T1000 (cell line): ENCODE data around the gene RXRA.

ENCODE experiments used
- DNase-seq: peaks from one replicate; lab custom pipeline; 2025; ENCODE audit warnings: mixed read lengths; lab: John Stamatoyannopoulos, UW

RXRA gene

DNA sequence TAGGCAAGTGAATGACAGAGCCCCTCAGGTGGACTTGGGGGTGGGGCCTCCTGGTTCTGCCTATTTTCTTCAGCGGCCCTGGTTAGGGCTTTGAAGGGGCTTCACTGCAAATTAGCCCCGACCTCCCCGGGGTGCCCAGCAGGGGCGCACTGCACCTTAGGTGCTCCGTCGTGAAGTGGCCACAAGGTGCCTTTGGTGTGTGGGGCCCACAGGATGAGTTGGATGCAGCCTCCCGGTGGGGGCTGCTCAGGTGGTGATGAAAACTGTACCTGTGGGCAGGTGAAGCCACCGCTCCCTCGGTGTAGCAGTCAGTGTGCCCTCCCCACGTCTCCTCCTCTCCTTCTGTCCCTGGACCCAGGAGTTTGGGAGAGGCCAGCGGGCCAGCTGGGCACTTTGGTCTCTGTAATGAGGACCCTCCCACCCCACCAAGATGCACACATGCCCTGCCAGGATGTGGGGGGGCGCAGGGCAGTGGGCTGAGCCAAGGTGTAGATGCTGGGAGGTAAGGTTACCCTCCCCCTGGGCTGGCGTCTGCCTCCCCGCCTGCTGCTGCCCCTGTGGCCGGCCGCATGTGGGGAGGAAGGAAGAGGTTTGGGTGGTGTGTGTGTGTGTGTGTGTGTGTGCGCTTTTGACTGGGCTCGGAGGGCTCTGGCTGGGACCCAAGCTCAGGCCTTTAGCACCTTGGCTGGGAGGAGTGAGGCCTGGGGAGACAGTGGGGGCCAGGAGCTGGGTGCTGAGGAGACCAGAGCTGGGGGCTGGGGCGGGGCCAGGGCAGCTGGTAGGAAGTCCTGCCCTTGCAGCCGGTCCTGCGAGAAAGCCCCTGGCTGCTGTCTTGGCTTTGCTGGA, 55.6 kb downstream of the RXRA start:
- DNase-seq = no peak

DNA sequence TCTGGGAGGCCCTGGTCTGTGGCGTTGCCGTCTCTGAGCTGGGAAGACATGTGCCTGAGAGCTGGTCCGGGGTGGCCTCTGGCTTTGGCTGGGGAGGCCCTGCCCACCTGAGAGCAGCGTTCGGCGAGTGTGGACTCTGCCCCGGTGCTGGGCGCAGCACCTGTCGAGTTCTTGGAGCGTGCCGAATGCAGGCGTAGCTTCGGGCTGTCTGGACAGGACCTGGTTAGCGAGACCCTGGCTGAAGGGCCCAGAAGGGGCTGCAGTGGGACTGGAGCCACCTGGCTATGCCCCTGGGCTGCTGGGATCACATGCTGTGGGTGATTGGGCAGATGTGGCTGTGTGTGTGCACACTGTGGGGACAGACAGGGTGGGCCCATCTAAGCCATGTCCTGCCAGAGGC, 56.5 kb downstream of the RXRA start:
- DNase-seq = no peak

DNA sequence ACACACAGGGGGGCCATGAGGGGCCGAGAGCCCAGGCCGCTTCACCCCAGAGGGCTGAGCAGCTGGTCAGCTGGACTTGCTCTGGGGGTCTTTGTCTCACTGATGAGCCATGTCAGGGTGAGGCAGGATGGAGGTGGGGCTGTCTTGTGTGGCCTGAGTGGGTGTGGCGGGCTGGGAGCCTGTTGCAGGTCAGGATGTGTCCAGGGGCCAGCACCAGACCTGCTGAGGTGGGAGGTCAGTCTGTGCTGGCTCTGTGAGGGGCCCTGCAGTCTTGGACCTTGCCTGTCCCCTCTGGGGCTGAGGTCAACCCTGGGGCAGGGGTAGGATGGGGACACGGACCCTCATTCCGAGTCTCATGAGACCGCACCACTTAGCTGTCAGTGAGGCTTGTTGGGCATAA, 56.9 kb downstream of the RXRA start:
- no peak for DNase-seq

DNA sequence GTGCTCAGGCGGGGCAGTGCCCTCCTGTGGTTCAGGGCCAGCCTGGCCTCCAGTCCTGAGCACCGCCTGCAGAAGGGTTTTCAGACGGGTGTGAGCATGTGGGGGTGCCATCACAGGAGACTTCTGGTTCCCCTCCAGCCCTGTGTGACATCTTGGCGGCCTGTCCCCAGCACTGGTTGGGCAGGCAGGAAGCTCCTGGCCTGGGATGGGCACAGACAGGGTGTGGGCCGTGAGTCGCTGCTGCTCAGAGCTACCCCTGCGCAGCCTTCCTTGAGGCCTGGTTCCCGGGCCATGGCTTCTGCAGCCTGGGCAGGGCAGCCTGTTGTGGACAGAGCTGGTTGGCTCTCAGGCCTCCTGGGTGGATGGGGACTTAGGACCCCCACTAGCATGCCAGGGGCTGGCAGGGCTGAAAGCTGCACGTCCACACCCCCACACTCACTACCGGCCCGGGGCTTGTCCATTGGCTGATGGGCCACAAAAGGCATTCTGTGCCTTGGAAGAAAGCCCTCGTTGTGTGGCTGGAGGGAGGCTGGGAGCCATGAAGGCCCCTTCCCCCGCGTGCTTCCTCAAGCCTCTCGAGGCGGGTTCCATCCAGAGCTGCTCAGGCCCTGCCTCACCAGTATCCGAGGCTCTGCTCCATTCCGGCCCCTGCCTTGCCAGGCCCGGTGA, 58.7 kb downstream of the RXRA start:
- no peak for DNase-seq

DNA sequence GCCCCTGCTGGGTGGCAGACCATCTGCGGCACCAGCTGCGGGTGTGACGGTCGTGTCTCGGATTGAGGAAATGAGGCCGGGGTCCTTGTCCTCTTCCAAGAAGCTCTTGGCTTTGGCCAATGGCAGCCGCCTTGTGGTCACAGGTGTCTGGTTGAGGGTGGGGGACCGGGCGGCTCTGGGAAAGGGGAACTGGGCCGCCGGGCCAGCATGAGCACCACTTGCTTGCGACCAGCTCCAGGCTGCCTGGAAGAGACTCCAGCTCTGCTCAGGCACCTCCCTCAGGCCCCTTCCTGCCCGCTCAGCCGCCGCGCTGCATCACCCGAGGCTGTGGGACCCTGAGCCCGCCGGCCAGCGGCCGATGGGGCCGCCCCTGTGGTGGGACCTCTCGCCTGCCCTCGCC, 59.7 kb downstream of the RXRA start:
- DNase-seq = no peak

DNA sequence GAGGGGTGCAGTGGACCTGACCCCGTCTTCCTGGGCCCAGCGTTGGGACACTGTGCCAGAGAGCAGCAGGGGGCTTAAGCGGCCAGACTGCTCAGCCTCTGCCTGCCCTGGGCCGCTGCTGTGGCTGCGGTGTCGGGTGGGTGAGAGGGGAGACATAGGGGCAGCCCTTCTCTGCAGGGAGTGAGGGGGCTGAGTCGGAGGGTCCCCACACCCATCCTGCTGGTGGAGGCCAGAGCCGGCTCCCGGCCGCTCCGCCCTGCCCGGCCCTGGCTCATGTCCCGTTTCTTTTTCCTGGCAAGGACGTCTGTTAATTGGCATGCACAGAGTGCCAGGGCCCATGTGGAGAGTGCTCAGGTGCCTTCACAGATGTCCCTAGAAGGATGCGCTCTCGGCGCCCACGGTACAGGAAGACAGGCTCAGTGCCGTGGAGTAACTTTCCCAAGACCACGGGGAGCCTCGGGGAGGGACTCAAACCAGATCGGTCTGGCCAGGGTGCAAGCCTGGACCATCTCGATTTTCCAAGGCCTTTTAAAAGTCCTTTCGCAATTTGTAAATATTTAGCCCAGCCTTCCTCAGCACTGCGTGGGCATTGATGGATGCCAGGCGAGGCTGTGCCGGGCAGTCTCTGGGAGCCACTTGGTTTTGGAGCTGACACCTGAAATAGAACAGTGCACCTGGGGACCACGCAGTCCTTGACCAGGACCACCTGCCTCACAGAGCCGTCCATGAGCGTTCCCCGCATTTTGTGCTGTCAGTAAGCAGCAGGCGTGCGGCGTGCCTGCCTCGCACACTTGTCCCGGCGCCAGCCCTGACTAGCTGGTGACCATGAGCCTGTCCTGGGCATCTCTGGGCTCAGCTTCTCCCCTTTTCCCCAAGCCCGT, 60.9 kb downstream of the RXRA start:
- DNase-seq = no peak

DNA sequence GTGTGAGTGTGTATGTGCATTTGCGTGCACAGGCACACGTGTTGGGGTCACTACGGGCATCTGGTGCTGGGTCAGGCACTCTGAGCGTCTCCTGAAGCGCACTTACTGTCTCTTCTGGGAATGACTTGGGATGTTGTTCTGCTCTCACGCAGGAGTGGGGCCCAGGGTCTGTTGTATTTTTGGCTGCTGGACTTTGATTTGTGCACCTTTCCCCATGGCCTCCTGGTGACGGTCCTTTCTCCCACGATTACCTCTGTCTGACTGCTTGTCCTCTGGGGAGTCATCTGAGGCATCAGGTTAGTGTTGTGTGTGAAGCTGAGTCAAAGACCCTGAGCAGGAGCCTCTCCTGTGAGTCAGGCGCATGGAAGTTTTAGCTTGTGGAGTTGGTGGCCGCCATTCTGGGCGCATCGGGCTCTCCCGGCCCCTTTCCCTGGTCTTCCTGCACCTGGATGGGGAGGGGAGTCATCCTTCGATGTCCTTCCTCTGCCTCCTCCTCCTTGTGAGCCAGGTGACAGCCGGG, 62.1 kb downstream of the RXRA start:
- DNase-seq = no peak

DNA sequence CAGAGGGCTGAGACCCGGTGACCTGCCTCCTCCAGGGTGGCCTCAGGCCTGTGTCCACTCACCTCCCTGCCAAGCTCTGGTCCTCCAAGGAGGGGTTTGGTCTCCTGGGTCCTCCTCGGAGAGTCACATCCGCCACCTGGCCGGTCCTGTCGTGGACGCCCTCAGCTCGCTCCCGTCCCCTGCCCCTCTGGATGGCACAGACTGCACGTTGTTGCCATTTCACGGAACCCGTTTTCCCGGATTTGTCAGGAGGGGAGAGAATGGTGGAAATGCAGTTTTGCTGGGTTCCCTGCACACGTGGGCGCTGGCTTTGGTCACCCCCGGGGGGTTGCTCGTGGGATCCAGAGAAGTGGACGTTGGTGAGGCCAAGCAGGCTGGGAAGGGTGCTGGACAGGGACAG, 62.7 kb downstream of the RXRA start:
- DNase-seq = no peak

DNA sequence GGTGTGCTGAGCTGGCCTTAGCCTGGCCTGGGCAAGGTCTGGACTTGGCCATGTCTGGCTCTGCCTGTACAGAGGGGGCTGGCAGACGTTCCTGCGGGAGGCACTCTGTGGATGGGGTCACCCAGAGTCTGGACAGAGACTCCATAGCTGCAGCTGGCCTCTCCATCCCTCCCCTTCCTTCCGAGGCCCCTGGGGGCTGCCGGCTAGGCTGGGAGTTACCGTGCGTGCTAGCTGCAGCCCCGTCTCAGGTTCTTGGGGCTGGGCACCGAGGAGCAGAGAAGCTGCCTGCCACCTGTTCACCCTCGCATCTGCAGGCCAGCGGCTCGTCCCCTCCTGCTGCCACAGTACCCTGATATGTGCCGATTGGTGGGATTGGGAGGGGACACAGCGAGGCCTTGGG, 63.4 kb downstream of the RXRA start:
- DNase-seq = no peak

DNA sequence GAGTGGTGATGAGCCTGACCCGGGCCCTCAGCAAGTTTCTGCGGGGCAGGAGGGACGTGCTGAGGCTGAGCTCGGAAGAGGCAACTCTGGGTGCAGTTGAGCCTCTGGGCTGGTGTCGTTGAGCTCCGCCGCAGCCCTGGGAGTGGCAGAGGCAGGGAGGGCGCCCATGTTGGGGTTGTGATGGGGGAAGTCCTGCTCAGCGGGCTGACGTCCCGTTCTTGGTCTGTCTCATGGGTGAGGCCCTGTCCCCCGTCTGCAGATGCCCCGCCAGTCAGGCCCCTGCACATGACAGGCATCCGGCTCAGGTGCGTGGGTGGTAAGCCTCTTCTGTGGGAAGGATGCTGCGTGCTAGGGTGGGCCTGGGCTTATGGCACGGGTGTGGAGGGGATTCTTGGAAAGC, 64.3 kb downstream of the RXRA start:
- DNase-seq = no peak

DNA sequence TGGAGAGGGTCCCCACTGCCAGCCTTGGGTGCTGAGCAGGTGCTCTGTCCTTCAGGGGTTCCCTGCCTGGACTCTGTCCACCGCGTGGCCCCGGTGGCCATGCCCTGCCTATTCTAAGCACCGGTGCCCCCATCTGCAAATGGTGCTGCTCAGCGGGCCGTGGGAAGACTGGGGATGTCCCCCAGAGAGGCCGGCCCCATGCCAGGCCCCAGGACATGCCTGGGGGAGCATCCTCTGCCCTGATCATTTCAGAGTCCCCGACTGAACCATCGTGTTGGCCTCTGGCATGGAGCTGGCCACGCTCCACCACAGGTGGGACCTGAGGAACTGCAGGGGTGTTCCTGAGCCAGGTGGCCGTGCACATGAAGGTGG, 64.7 kb downstream of the RXRA start:
- no peak for DNase-seq

DNA sequence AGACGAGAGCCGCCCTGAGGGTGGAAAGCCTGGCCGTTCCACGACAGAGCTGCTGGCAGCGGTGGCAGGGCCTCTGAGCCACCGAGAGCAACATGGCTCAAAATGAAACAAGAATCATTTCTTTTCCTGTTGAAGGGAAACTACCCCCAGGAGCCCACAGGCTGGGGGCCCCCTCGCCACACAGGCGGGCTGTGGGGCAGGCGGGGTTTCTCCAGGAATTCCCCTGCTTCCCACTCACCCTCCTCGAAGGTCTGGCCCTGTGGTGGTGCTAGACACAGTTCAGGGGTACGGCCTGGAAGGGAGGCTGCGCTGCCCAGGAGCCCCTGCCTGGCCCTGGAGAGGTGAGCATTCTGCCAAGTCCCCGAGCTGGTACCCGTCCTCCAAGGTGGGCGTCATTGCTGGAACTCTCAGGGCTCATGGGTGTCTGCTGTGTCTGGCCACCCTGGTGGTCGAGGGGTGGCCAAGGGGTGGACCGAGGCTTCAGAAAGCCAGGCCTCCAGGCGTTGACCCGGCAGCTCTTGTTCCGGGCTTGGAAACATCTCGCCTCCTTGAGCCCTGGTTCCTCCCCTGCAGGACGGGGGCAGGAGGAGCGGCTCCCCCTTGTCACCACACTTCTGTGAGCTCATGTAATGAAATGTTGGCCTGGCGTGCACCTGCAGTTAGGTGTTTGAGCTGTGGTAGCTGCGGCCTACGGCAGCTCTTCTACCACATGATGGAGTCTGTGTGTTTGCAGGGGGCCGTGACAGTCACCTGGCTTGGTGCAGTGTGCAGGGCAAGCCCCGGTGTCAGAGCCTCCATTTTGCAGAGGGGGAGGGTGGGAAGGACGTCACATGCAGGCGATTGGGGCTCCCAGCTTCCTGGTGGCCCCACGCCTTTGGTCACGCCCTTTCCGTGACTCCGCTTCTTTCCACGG, 65.3 kb downstream of the RXRA start:
- no peak for DNase-seq

DNA sequence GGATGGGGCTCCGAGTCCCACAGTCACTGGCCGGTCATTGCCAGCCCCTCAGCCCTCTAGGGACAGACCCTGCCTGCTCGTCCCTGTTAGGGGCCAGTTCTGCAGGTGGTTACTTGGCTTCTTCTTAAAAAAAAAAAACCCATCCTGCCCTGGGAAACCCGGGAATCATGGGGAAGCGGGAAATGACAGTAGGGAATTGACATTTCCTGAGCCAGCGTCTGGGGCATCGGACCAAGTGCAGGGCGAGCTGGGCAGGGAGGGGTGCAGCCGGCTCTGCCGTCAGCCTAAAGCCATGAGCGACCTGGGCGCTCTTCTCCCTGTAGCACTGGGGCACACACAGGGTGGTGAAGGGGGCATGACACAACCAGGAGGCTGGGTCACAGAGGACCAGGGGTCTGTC, 66.6 kb downstream of the RXRA start:
- no peak for DNase-seq

DNA sequence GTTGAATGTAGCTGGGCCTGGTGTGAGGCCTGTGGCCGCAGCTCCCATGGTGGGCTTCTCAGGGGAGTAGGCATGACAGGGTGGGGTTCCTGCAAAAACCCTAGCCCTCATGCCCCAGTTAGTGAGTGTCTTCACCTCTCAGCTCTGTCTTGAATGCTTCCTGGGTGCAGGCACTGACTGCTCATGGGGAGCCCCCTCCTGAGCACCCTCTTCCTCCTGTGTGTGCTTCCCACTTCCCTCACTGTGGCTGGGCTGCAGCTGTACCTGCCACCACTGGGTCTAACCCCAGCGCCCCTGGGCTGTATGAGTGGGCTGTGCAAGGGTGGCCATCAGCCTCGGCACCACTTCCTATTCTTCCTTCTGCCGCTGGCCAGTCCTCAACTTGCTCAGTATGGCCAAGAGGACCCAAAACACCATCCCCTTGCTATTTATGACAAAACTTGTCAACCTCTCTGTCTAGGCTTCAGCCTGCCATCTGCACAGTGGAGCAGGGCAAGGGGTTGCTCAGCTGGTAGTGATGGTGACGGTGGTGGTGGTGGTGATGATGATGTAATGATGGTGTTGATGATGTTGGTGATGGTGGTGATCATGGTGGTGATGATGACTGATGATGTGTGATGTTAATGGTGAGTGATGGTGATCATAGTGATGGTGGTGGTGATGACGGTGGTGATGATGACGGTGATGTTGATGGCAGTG, 67.5 kb downstream of the RXRA start:
- DNase-seq = no peak

DNA sequence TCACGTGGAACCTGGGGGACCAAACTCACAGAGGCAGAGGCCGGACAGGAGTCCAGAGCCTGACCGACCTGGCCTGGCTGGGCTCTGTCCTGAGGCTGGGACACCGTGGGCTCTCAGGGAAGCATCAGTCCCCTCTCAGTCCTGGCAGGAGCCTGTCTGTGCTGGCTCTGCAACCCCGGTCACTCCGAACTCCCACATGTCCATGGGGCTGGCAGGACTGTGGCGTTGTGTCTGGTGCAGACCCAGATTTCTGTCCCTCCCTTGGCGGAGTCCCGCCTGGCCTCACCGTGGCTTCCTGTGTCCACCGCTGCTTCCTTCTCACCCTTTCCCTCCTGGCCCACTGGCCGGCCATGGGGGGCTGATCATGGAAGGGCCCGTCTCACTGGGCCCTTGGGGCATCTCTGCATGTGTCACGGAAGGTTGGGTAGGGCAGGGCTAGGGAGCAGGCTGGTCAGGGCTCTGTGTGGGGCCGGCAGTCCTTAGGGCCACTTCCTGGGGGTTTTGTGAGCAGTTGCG, 68.8 kb downstream of the RXRA start:
- DNase-seq = no peak

DNA sequence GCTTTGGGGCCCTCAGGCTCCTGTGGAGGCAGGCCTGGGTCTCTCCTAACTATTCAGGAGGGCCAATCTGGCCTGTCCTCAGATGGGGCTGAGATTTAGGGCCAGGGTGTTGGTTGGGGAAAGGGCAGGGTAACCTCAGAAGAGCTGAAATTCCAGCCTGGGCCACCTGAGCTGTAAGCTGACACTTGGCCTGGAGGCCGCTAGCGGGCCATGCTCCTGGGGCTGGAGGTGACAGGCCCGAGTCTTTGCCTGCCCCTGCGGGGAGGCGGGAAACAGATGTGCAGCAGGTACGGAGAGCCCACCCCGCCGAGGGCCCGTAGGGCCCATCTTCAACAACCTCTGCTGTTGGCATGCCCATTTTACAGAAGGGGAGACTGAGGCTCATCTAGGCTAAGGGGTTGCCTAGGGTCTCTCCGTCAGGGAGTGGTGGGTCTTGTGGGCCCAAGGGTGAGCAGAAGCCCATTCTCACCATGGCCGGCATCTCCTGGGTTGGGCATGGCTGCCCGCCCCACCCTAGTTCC, 69.5 kb downstream of the RXRA start:
- DNase-seq = no peak

DNA sequence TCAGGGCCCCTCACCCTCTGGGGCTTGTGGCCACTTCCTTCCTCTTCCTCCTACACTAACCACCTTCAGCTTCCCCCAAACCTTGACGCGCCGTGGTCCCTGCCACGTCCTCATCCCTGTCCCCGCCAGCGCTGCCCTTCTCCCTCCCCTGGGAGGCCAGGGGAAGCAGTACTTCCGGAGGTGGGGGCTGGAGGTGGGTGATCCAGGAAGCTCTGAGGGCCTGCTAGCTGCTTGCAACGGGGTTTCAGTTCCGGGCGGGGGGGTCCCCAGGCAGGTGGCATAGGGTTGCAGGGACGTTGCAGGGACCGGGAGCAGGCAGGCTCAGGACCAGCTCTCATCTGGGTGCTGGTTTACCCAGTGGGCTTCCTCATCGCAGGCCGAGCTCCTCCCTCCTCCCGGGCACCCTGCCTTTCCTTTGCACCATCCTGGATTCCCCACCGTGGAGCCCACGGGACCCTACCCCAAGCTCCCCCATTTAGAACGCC, 70.0 kb downstream of the RXRA start:
- DNase-seq = no peak

DNA sequence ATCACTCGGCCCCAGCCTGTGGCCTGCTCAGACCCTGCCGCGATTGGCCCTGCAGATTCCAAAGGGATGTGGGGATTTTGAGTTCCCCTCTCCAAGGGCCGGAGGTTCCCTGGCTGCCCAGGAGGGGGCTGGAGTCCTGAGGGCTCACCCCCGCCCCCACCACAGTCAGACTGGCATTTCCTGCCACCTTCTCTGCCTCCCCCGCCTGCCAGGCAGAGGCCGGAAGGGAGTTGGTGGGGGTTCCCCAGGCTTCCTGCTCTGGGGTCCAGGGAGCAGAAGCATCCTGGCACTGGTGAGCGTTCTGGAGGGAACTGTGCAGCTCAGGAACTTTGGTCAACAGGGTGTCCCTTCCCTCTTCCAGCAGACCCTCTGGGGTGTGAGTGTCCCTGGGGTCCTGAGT, 70.6 kb downstream of the RXRA start:
- DNase-seq = no peak

DNA sequence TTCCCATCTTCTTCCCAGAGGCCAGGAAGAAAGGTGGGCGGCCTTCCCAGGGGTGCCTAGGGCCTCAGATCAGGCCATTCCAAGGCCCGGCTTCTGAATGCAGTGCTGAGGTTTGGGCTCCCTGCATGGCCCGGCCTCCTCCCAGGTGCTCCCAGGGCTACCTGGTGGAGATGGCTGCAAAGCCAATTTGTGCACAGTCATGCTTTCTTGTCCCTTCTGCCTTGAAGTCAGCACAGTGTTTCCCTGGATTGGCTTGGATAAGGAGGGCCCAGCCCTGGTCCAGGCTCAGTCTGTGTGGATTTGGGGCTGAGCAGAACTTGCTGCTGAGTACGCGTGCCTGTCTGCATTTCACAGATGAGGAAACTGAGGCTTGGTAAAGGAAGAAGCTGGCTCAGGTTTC, 72.5 kb downstream of the RXRA start:
- no peak for DNase-seq

DNA sequence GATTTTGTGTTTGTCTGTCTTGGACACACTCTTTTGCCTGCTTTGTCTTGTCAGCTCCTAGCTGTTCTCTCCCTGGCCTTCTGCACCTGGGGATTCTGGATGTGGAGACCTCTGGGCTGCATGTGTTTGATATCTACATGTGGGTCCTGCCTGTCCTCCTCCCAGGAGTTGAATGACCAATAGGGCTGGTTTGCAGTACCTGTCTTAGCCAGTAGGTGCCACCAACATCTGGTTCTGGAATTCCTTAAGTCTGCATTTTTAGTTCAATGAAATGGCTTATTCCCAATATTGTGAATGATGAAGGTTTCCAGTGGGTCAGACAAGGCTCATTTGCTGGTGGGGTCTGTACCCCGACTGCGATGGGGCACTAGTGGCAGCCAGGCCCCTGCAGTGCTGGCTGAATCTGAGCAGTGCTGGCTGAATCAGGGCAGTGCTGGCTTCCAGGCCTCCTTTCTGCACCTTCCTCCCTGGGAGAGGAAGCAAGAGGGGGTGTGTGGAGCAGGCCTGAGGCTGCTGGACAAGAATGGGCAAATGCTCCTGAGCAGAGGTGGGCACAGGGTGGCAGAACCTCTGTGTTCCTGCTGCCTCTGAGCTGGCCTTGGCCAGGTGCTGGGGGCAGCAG, 73.3 kb downstream of the RXRA start:
- DNase-seq = no peak
